SK-N-SH (cell line): ENCODE results near the gene POLD2. TPM values are rescaled to one million over a fixed set of nuclear protein-coding genes. Genes with fewer than 3 reads are reported as not detected.

Experiments
- CTCF ChIA-PET: fragments of 300-600, 350-600 bp; formaldehyde crosslinking; extraction: SDS; loops from one replicate; lab custom pipeline; 2021; lab: Yijun Ruan, JAX
- POLR2A ChIA-PET: fragments of 350-600 bp; sonication (Branson Sonifier 250); formaldehyde crosslinking; extraction: SDS; loops from one replicate; lab custom pipeline; 2020; ENCODE audit warnings: antibody characterized with exemption, inconsistent platforms; lab: Yijun Ruan, JAX
- DNase-seq: peaks from one replicate; pipeline ENCODE4 v3.0.0; 2012
- H2AFZ ChIP-seq: fragments of 200-600 bp; sonication (generic); 2 replicates; pipeline ENCODE4 v1.8.1; 2016; ENCODE audit warnings: antibody characterized with exemption, mild to moderate bottlenecking, low read depth
- H3F3A ChIP-seq: fragments of 200-600 bp; sonication (generic); replicated peaks from 2 replicates; pipeline ENCODE3; 2016; ENCODE audit warnings: antibody characterized with exemption, mild to moderate bottlenecking; ENCODE audit not compliant: insufficient read depth
- H3K27ac ChIP-seq, 2 experiments: fragments of 200-500 bp in 1 of 2; fragments of 200-600 bp in 1 of 2; sonication (Bioruptor generic) in 1 of 2; sonication (generic), shearing (Covaris generic) in 1 of 2; 2 replicates each; pipeline versions ENCODE4 v1.5.1 to v1.6.1; 2014 to 2016; ENCODE audit warnings: low read depth in 2 of 2, inconsistent platforms in 1 of 2, low read length in 1 of 2, mild to moderate bottlenecking in 1 of 2, mixed read lengths in 1 of 2
- H3K27me3 ChIP-seq: fragments of 200-600 bp; sonication (generic), shearing (Covaris generic); 2 replicates; pipeline ENCODE4 v1.6.1; 2016; ENCODE audit warnings: mixed run types; ENCODE audit not compliant: insufficient read depth
- H3K36me3 ChIP-seq, 2 experiments: fragments of 200-500 bp in 1 of 2; fragments of 200-600 bp in 1 of 2; sonication (Bioruptor generic) in 1 of 2; sonication (generic) in 1 of 2; replicated peaks in 1 of 2; 2 replicates each; pipeline versions ENCODE3 to v1.5.1; 2014 to 2016; ENCODE audit warnings: low read length in 1 of 2, mild to moderate bottlenecking in 1 of 2; ENCODE audit not compliant: insufficient read depth in 2 of 2, control insufficient read depth in 1 of 2
- H3K4me1 ChIP-seq, 2 experiments: fragments of 200-500 bp in 1 of 2; fragments of 200-600 bp in 1 of 2; sonication (Bioruptor generic) in 1 of 2; sonication (generic), shearing (Covaris generic) in 1 of 2; 2 replicates each; pipeline versions ENCODE4 v1.5.1 to v1.6.1; 2014 to 2016; ENCODE audit warnings: low read depth in 1 of 2, low read length in 1 of 2, mixed run types in 1 of 2; ENCODE audit not compliant: insufficient read depth in 2 of 2, control insufficient read depth in 1 of 2
- H3K4me2 ChIP-seq: fragments of 200-600 bp; sonication (generic), shearing (Covaris generic); 2 replicates; pipeline ENCODE4 v1.6.1; 2017; ENCODE audit warnings: mixed run types
- H3K4me3 ChIP-seq, 2 experiments: fragments of 200-500 bp in 1 of 2; fragments of 200-600 bp in 1 of 2; sonication (Bioruptor generic) in 1 of 2; sonication (generic), shearing (Covaris generic) in 1 of 2; 2 replicates each; pipeline versions ENCODE4 v1.5.1 to v1.8.1; 2014 to 2016; ENCODE audit warnings: low read depth in 2 of 2, inconsistent platforms in 1 of 2, low read length in 1 of 2, mild to moderate bottlenecking in 1 of 2, mixed read lengths in 1 of 2, moderate library complexity in 1 of 2
- H3K79me2 ChIP-seq: fragments of 200-600 bp; sonication (generic); 2 replicates; pipeline ENCODE4 v1.8.1; 2017; ENCODE audit warnings: mild to moderate bottlenecking; ENCODE audit not compliant: insufficient read depth
- H3K9ac ChIP-seq: fragments of 200-600 bp; sonication (generic); 2 replicates; pipeline ENCODE4 v1.6.1; 2017; ENCODE audit warnings: mixed run types
- H3K9me2 ChIP-seq: fragments of 200-600 bp; sonication (generic); 2 replicates; pipeline ENCODE4 v1.6.1; 2017; ENCODE audit warnings: mixed run types
- H3K9me3 ChIP-seq: fragments of 200-600 bp; sonication (generic); 2 replicates; pipeline ENCODE4 v1.6.1; 2017; ENCODE audit warnings: mixed run types, mild to moderate bottlenecking, moderate library complexity
- H4K20me1 ChIP-seq: fragments of 200-600 bp; sonication (generic); 2 replicates; pipeline ENCODE4 v1.6.1; 2017; ENCODE audit warnings: mild to moderate bottlenecking, mixed run types; ENCODE audit not compliant: insufficient read depth
- CHD2 ChIP-seq: fragments of 150-350 bp; IDR thresholded peaks from 2 replicates; pipeline ENCODE4 v1.6.1; 2018; ENCODE audit warnings: low read length; ENCODE audit not compliant: partially characterized antibody
- EP300 ChIP-seq, 2 experiments: IDR thresholded peaks; 2 replicates each; pipeline versions ENCODE4 v1.4.0 to v1.6.1; 2012; ENCODE audit warnings: borderline replicate concordance in 1 of 2, low read depth in 1 of 2, low read length in 1 of 2
- EZH2phosphoT487 ChIP-seq: fragments of 200-600 bp; sonication (generic); IDR thresholded peaks from 2 replicates; pipeline ENCODE4 v1.6.1; 2017; ENCODE audit warnings: low read depth, mixed run types, mild to moderate bottlenecking, antibody characterized with exemption, moderate library complexity, borderline replicate concordance
- FOSL2 ChIP-seq: IDR thresholded peaks from 2 replicates; pipeline ENCODE4 v1.4.0; 2012; ENCODE audit warnings: low read depth, mild to moderate bottlenecking, moderate library complexity, borderline replicate concordance
- FOXM1 ChIP-seq: IDR thresholded peaks from 2 replicates; pipeline ENCODE4 v1.4.0; 2012; ENCODE audit warnings: low read depth, mild to moderate bottlenecking
- GABPA ChIP-seq: IDR thresholded peaks from 2 replicates; pipeline ENCODE4 v1.4.0; 2012; ENCODE audit warnings: low read depth, mild to moderate bottlenecking
- GATA2 ChIP-seq: sonication (generic); formaldehyde crosslinking; IDR thresholded peaks from 2 replicates; pipeline ENCODE4 v1.5.0; 2020; ENCODE audit warnings: mild to moderate bottlenecking, missing genetic modification reagents
- JUND ChIP-seq: IDR thresholded peaks from 2 replicates; pipeline ENCODE4 v1.4.0; 2012
- MAX ChIP-seq: IDR thresholded peaks from 2 replicates; pipeline ENCODE4 v1.4.0; 2012; ENCODE audit warnings: low read depth
- MEF2A ChIP-seq: IDR thresholded peaks from 2 replicates; pipeline ENCODE4 v1.4.0; 2012; ENCODE audit warnings: low read depth, borderline replicate concordance
- MXI1 ChIP-seq: IDR thresholded peaks from 2 replicates; pipeline ENCODE4 v1.6.1; 2012; ENCODE audit warnings: mild to moderate bottlenecking, low read depth, low read length, improper control_type of control experiment
- PBX3 ChIP-seq: IDR thresholded peaks from 2 replicates; pipeline ENCODE4; 2012
- RXRA ChIP-seq: IDR thresholded peaks from 2 replicates; pipeline ENCODE4 v1.4.0; 2012; ENCODE audit warnings: low read depth, mild to moderate bottlenecking, borderline replicate concordance
- SIN3A ChIP-seq: IDR thresholded peaks from 2 replicates; pipeline ENCODE4 v1.6.1; 2012; ENCODE audit warnings: low read depth, mild to moderate bottlenecking, low read length, moderate library complexity, borderline replicate concordance
- TAF1 ChIP-seq: IDR thresholded peaks from 2 replicates; pipeline ENCODE4 v1.6.1; 2012; ENCODE audit warnings: low read depth, mild to moderate bottlenecking, low read length, moderate library complexity, borderline replicate concordance
- TCF12 ChIP-seq: IDR thresholded peaks from 2 replicates; pipeline ENCODE4 v1.4.0; 2012
- USF1 ChIP-seq: IDR thresholded peaks from 2 replicates; pipeline ENCODE4 v1.4.0; 2012; ENCODE audit warnings: low read depth, borderline replicate concordance
- WGBS: methylation state at CpG from one replicate; pipeline ENCODE4 v1.1.6; 2017; ENCODE audit warnings: low lambda C conversion rate; 5-methylcytosine and 5-hydroxymethylcytosine counted together
- polyA plus RNA-seq, 3 experiments: library from polyadenylated mRNA; depleted of rRNA; stranded (reverse); fragments of >200 nt; gene quantifications; 2 replicates each; pipeline ENCODE4 v1.2.3, GENCODE V29; 2012
- TF ChIP-seq, protein P1 (sequence below): fragments of 150-350 bp; IDR thresholded peaks from 2 replicates; pipeline ENCODE4 v1.6.1; 2016; ENCODE audit warnings: mild to moderate bottlenecking, low read depth, low read length
- TF ChIP-seq, protein P2 (sequence below): fragments of 150-350 bp; IDR thresholded peaks from 2 replicates; pipeline ENCODE4 v1.6.1; 2017; ENCODE audit warnings: antibody characterized with exemption, low read length, low read depth, borderline replicate concordance
- TF ChIP-seq, protein P3 (sequence below): fragments of 200-600 bp; sonication (generic); IDR thresholded peaks from 2 replicates; pipeline ENCODE4 v1.6.1; 2017; ENCODE audit warnings: antibody characterized with exemption, mild to moderate bottlenecking, moderate library complexity

POLD2 gene
- polyA plus RNA-seq, 1 of the 3 experiments (the other 2 are of a cell fraction), result 194 TPM

DNA sequence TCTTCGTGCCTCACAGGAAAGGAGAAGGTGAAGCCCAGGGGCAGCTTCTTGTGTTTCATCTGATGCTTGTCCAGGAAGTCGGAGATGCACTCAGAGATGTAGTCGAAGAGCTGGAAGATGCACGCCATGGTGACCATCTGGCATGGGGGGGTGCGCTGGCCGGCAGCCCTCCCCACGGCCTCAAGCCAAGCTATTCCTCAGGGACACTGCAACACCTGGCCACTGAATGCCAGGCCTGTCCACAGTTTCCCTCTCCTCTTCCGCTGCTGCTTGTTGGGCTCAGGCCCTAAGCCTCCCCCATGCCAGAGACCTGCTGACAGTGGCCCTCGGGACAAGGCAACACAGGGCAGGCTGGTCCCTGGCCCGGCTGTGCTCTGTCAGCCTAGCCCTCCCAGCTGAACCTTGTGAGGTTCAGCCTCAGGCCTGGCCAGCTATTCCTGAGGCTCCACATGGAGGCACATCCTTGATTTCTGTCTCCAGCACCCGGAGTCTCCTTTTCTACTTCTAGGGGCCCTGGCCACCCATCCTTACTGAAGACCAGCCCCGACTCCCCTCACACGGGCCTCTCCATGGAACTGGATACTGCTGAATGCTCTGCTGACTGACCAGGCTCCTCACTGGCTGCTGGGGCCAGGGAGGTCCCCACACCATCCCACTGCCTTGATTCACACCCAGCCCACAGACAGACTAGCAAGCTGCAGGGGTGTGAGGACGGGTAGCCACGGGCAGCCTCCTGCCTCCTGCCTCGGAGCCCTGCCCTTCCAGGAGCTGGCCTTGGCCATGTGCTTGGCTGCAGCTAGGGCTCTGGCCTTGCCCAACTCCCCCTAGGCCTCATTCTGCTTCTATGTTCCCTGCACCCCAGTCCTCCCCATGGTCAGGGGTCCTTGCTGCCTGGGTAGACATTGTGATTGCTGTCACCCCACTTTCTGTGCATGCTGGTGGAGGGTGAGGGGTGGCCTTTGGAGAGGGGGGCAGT lies 27.9 kb upstream of the POLD2 start:
- Histone ChIP-seq H3K79me2 (no peaks in the 10 kb centered on the region), H3K4me1 (peaks cover 0 to 5% of the 10 kb centered on the region in 2 experiments; a peak in 1 of 4 replicates), H3F3A (no peaks in the 10 kb centered on the region), H3K27me3 (no peaks in the 10 kb centered on the region), H3K36me3 (no peaks in the 10 kb centered on the region), H2AFZ (no peak overlapping the region), H3K9ac (no peak overlapping the region), H3K9me3 (no peaks in the 10 kb centered on the region), H3K9me2 (no peaks in the 10 kb centered on the region), H4K20me1 (no peaks in the 10 kb centered on the region), H3K27ac (no peak overlapping the region), H3K4me3 (no peak overlapping the region), H3K4me2 (no peak overlapping the region)
- peak; percentile 21 for DNase-seq
- POLR2A ChIA-PET, result no interaction called here
- no peak for TF ChIP-seq CHD2
- no peak for TF ChIP-seq TAF1
- TF ChIP-seq EP300 (IDR thresholded peaks at IDR 0.05; ENCODE audit: borderline replicate concordance in 1 of 2, low read depth in 1 of 2, low read length in 1 of 2), result no peak
- TF ChIP-seq MEF2A, result no peak
- no peak for TF ChIP-seq FOSL2
- TF ChIP-seq MXI1, result no peak
- TF ChIP-seq USF1, result no peak
- no peak for TF ChIP-seq MAX
- TF ChIP-seq SIN3A, result no peak
- TF ChIP-seq, protein P1, sequence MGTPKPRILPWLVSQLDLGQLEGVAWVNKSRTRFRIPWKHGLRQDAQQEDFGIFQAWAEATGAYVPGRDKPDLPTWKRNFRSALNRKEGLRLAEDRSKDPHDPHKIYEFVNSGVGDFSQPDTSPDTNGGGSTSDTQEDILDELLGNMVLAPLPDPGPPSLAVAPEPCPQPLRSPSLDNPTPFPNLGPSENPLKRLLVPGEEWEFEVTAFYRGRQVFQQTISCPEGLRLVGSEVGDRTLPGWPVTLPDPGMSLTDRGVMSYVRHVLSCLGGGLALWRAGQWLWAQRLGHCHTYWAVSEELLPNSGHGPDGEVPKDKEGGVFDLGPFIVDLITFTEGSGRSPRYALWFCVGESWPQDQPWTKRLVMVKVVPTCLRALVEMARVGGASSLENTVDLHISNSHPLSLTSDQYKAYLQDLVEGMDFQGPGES, result no peak
- no peak for TF ChIP-seq JUND
- no peak for TF ChIP-seq EZH2phosphoT487
- CTCF ChIA-PET, result interaction anchor here (1.0 to 1.5 kb wide), 3 partner anchors 16 to 45 kb away, joined by 3 to 7 read pairs (median 4); no protein-coding TSS in a partner anchor
- 87% methylated on average over 12 of the region's 16 CpGs for WGBS

GRCh38 chr7:44150466-44150832 lies 27.1 kb upstream of the POLD2 start:
- POLR2A ChIA-PET, result no interaction called here
- no peak overlapping the region for H3K27ac ChIP-seq
- no peak overlapping the region for H3K4me3 ChIP-seq
- H3K9me2 ChIP-seq, result no peaks in the 10 kb centered on the region
- H3K36me3 ChIP-seq, result no peaks in the 10 kb centered on the region
- peak; percentile 17 for DNase-seq
- no peaks in the 10 kb centered on the region for H3K79me2 ChIP-seq
- H3K27me3 ChIP-seq, result no peaks in the 10 kb centered on the region
- H3F3A ChIP-seq, result no peaks in the 10 kb centered on the region
- peaks cover 0 to 7% of the 10 kb centered on the region in 2 experiments; a peak in 1 of 4 replicates for H3K4me1 ChIP-seq
- H3K9ac ChIP-seq, result no peak overlapping the region
- no peak overlapping the region for H2AFZ ChIP-seq
- H4K20me1 ChIP-seq, result no peaks in the 10 kb centered on the region
- H3K9me3 ChIP-seq, result no peaks in the 10 kb centered on the region
- WGBS, result 70% methylated on average over 5 of the region's 5 CpGs
- CTCF ChIA-PET, result interaction anchor here (1.0 to 1.5 kb wide), 2 partner anchors 15 to 46 kb away, joined by 3 to 7 read pairs; no protein-coding TSS in a partner anchor
- H3K4me2 ChIP-seq, result no peak overlapping the region
- TF ChIP-seq CHD2 (no peak), FOXM1 (no peak), EZH2phosphoT487 (no peak), PBX3 (no peak), TAF1 (no peak), JUND (no peak), GABPA (no peak), SIN3A (no peak), GATA2 (CRISPR knock-in tag) (no peak), TCF12 (no peak), RXRA (no peak), MXI1 (no peak)
- TF ChIP-seq, protein P2, sequence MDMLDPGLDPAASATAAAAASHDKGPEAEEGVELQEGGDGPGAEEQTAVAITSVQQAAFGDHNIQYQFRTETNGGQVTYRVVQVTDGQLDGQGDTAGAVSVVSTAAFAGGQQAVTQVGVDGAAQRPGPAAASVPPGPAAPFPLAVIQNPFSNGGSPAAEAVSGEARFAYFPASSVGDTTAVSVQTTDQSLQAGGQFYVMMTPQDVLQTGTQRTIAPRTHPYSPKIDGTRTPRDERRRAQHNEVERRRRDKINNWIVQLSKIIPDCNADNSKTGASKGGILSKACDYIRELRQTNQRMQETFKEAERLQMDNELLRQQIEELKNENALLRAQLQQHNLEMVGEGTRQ, result no peak
- TF ChIP-seq, protein P3, sequence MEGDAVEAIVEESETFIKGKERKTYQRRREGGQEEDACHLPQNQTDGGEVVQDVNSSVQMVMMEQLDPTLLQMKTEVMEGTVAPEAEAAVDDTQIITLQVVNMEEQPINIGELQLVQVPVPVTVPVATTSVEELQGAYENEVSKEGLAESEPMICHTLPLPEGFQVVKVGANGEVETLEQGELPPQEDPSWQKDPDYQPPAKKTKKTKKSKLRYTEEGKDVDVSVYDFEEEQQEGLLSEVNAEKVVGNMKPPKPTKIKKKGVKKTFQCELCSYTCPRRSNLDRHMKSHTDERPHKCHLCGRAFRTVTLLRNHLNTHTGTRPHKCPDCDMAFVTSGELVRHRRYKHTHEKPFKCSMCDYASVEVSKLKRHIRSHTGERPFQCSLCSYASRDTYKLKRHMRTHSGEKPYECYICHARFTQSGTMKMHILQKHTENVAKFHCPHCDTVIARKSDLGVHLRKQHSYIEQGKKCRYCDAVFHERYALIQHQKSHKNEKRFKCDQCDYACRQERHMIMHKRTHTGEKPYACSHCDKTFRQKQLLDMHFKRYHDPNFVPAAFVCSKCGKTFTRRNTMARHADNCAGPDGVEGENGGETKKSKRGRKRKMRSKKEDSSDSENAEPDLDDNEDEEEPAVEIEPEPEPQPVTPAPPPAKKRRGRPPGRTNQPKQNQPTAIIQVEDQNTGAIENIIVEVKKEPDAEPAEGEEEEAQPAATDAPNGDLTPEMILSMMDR, result no peak
